Panc1 (cell line): ENCODE measurements around the gene AQP1. TPM values are rescaled to one million over a fixed set of nuclear protein-coding genes. Genes with fewer than 3 reads are reported as not detected.

Source experiments
- ATAC-seq: fragments of 200-7000 bp; cut with Tn5 transposase; 2 replicates; pipeline ENCODE4 v1.9.1; 2020; ENCODE audit warnings: mild to moderate bottlenecking, moderate library complexity
- BruUV-seq: library from RNA; stranded (reverse); fragments of 400-500 nt; replicated peaks from 2 replicates; lab custom pipeline; 2021; lab: Mats Ljungman, UMichigan
- CTCF ChIA-PET: fragments of 300-600 bp; sonication (Branson Sonifier 250); formaldehyde crosslinking; loops from one replicate; lab custom pipeline; 2022; ENCODE audit warnings: antibody characterized with exemption; lab: Charles Lee
- POLR2A ChIA-PET: fragments of 300-600 bp; sonication (Branson Sonifier 250); formaldehyde crosslinking; loops from one replicate; lab custom pipeline; 2022; ENCODE audit warnings: antibody characterized with exemption; lab: Charles Lee
- DNase-seq: peaks from one replicate; pipeline ENCODE4 v3.0.0-alpha.2; 2010; ENCODE audit warnings: low read depth, low spot score
- H3K27ac ChIP-seq: 2 replicates; pipeline ENCODE4 v1.5.1; 2011; ENCODE audit warnings: mild to moderate bottlenecking, low read length, inconsistent platforms
- H3K27me3 ChIP-seq: fragments of 200-500 bp; sonication (Bioruptor generic); 2 replicates; pipeline ENCODE4 v1.6.0; 2014; ENCODE audit warnings: low read length, inconsistent platforms; ENCODE audit not compliant: control insufficient read depth, insufficient read depth
- H3K36me3 ChIP-seq: fragments of 200-500 bp; sonication (Bioruptor generic); 2 replicates; pipeline ENCODE4 v1.5.1; 2014; ENCODE audit warnings: inconsistent platforms, mild to moderate bottlenecking, low read length, moderate library complexity; ENCODE audit not compliant: control insufficient read depth, insufficient read depth
- H3K4me1 ChIP-seq: 2 replicates; pipeline ENCODE4 v1.5.1; 2011; ENCODE audit warnings: inconsistent platforms, mild to moderate bottlenecking, low read length, moderate library complexity; ENCODE audit not compliant: control insufficient read depth, insufficient read depth
- H3K4me3 ChIP-seq, 2 experiments: 2 replicates each; pipeline ENCODE4 v1.5.1; 2011 to 2012; ENCODE audit warnings: low read depth in 2 of 2, low read length in 2 of 2, mild to moderate bottlenecking in 2 of 2, inconsistent platforms in 1 of 2, moderate library complexity in 1 of 2
- H3K9me3 ChIP-seq: fragments of 200-500 bp; sonication (Bioruptor generic); 2 replicates; pipeline ENCODE4 v1.5.1; 2014; ENCODE audit warnings: low read depth, mild to moderate bottlenecking, inconsistent platforms, low read length, moderate library complexity; ENCODE audit not compliant: control insufficient read depth, insufficient read depth
- CTCF ChIP-seq: fragments of 450-650 bp; IDR thresholded peaks from 2 replicates; pipeline ENCODE4 v1.5.1; 2017; ENCODE audit warnings: mild to moderate bottlenecking
- POLR2AphosphoS5 ChIP-seq: IDR thresholded peaks from 2 replicates; pipeline ENCODE4 v1.6.1; 2012; ENCODE audit warnings: mild to moderate bottlenecking, low read depth, low read length, moderate library complexity
- REST ChIP-seq, 2 experiments: IDR thresholded peaks; 2 replicates each; pipeline ENCODE4 v1.6.1; 2011 to 2012; ENCODE audit warnings: low read depth in 2 of 2, control low read depth in 1 of 2, low read length in 1 of 2, mild to moderate bottlenecking in 1 of 2, moderate library complexity in 1 of 2; ENCODE audit not compliant: insufficient read depth in 1 of 2
- SIN3A ChIP-seq: IDR thresholded peaks from 2 replicates; pipeline ENCODE4 v1.6.1; 2012; ENCODE audit warnings: low read depth, mild to moderate bottlenecking, low read length, moderate library complexity, borderline replicate concordance; ENCODE audit not compliant: insufficient read depth
- TCF7L2 ChIP-seq: IDR thresholded peaks from 2 replicates; pipeline ENCODE4 v1.6.1; 2011; ENCODE audit warnings: mild to moderate bottlenecking, low read depth, low read length, inconsistent platforms
- in situ Hi-C: cut with HindIII; loops from 2 replicates; pipeline ENCODE4 v1.10.0; 2016; ENCODE audit warnings: low sequenced_read_pairs, low pct_unique_long_range_greater_than_20kb
- intact Hi-C: fragments of 100-400 bp; cut with micrococcal nuclease; formaldehyde crosslinking; loops from one replicate; pipeline ENCODE4 v1.10.0; 2022; ENCODE audit not compliant: unreplicated experiment
- total RNA-seq: library from RNA; stranded (reverse); gene quantifications from one replicate; pipeline ENCODE4 v1.2.1, GENCODE V29; 2021; ENCODE audit not compliant: unreplicated experiment

The AQP1 gene
- total RNA-seq, 1 experiment from 2014 or later: 0.57 TPM

GRCh38 chr7:30965883-30966282 lies 54.2 kb downstream of the AQP1 start:
- no TSS peak for BruUV-seq
- Histone ChIP-seq H3K9me3 (no peaks in the 10 kb centered on the region), H3K36me3 (no peaks in the 10 kb centered on the region), H3K27me3 (peaks cover 6% of the 10 kb centered on the region), H3K4me3 (no peak overlapping the region), H3K4me1 (no peaks in the 10 kb centered on the region), H3K27ac (no peak overlapping the region)
- CTCF ChIA-PET: interaction anchor here (0.8 kb wide), 1 partner anchor 26 kb away, joined by 3 read pairs; no protein-coding TSS in a partner anchor
- intact Hi-C loops: no loop called here
- TF ChIP-seq TCF7L2 (no peak), SIN3A (no peak), POLR2AphosphoS5 (no peak), CTCF (no peak), REST (IDR thresholded peaks at IDR 0.05; ENCODE audit: insufficient read depth in 1 of 2, low read depth in 2 of 2, low read length in 1 of 2) (no peak)
- DNase-seq (no peak), ATAC-seq (no peak)
- in situ Hi-C loops: no loop called here
- POLR2A ChIA-PET: no interaction called here

- DNase-seq: no peak
- Histone ChIP-seq H3K4me3 (no peak overlapping the region), H3K4me1 (no peaks in the 10 kb centered on the region), H3K36me3 (no peaks in the 10 kb centered on the region), H3K27me3 (peaks cover 8% of the 10 kb centered on the region), H3K9me3 (no peaks in the 10 kb centered on the region), H3K27ac (no peak overlapping the region)
- CTCF ChIA-PET: no interaction called here
- intact Hi-C loops: no loop called here
- in situ Hi-C loops: no loop called here
- no peak for ATAC-seq
- TF ChIP-seq CTCF (no peak), POLR2AphosphoS5 (no peak), TCF7L2 (no peak)
- POLR2A ChIA-PET: no interaction called here
- BruUV-seq: no TSS peak
Observed at GRCh38 chr7:30968294-30968693, 56.6 kb downstream of the AQP1 start.
